Chondrocyte (in vitro differentiated cells): ENCODE results near the gene APEH. TPM values are rescaled to one million over a fixed set of nuclear protein-coding genes. Genes with fewer than 3 reads are reported as not detected.

Experiments
- DNase-seq: peaks from one replicate; pipeline ENCODE4 v3.0.0; 2021; ENCODE audit warnings: mixed read lengths, low spot score
- H3K27ac Mint-ChIP-seq: one replicate; pipeline ENCODE4 v1.8.0; 2021; ENCODE audit warnings: mild to moderate bottlenecking, moderate library complexity, mixed read lengths; ENCODE audit not compliant: unreplicated experiment
- H3K27me3 Mint-ChIP-seq: 2 replicates; pipeline ENCODE4 v1.8.0; 2021; ENCODE audit warnings: low read depth, mixed read lengths
- H3K36me3 Mint-ChIP-seq: 2 replicates; pipeline ENCODE4 v1.8.0; 2021; ENCODE audit warnings: low read depth, mixed read lengths
- H3K4me1 Mint-ChIP-seq: 2 replicates; pipeline ENCODE4 v1.8.0; 2021; ENCODE audit warnings: low read depth, mild to moderate bottlenecking, mixed read lengths
- H3K4me3 Mint-ChIP-seq: one replicate; pipeline ENCODE4 v1.8.0; 2021; ENCODE audit warnings: mild to moderate bottlenecking, moderate library complexity, mixed read lengths; ENCODE audit not compliant: unreplicated experiment
- H3K9me3 Mint-ChIP-seq: 2 replicates; pipeline ENCODE4 v1.8.0; 2021; ENCODE audit warnings: low read depth, mixed read lengths
- total RNA-seq: library from RNA; stranded (reverse); gene quantifications from 3 replicates; pipeline ENCODE4 v1.2.1, GENCODE V29; 2021
- TF ChIP-seq, protein P1 (sequence below): fragments of 200-600 bp; sonication (generic); IDR thresholded peaks from 2 replicates; pipeline ENCODE4 v1.5.0; 2021; ENCODE audit warnings: antibody characterized with exemption, mild to moderate bottlenecking, moderate library complexity

Gene APEH
- total RNA-seq, 1 donor from 2014 or later: 69.8 TPM

DNA sequence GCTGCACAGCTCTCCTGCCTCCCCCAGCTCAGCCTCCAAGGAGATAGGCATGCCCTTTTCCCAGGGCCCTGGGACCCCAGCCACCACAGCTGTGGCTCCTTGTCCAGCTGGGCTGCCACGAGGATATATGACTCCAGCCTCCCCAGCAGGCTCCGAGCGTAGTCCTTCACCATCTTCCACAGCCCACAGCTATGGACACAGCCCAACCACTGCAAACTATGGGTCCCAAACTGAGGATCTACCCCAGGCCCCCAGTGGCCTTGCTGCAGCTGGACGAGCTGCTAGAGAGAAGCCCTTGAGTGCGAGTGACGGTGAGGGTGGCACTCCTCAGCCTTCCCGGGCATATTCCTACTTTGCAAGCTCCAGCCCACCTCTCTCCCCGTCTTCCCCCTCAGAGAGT is 20.5 kb upstream of the APEH start:
- Mint-ChIP-seq H3K4me1 (no peaks in the 10 kb centered on the region), H3K9me3 (no peaks in the 10 kb centered on the region), H3K4me3 (no peak overlapping the region), H3K36me3 (peaks cover 1% of the 10 kb centered on the region), H3K27me3 (no peaks in the 10 kb centered on the region), H3K27ac (no peak overlapping the region)
- TF ChIP-seq, protein P1, sequence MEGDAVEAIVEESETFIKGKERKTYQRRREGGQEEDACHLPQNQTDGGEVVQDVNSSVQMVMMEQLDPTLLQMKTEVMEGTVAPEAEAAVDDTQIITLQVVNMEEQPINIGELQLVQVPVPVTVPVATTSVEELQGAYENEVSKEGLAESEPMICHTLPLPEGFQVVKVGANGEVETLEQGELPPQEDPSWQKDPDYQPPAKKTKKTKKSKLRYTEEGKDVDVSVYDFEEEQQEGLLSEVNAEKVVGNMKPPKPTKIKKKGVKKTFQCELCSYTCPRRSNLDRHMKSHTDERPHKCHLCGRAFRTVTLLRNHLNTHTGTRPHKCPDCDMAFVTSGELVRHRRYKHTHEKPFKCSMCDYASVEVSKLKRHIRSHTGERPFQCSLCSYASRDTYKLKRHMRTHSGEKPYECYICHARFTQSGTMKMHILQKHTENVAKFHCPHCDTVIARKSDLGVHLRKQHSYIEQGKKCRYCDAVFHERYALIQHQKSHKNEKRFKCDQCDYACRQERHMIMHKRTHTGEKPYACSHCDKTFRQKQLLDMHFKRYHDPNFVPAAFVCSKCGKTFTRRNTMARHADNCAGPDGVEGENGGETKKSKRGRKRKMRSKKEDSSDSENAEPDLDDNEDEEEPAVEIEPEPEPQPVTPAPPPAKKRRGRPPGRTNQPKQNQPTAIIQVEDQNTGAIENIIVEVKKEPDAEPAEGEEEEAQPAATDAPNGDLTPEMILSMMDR: no peak
- DNase-seq: no peak

- no peaks in the 10 kb centered on the region for H3K4me1 Mint-ChIP-seq
- peaks cover 1% of the 10 kb centered on the region for H3K36me3 Mint-ChIP-seq
- H3K4me3 Mint-ChIP-seq: no peak overlapping the region
- H3K27me3 Mint-ChIP-seq: peaks cover 2% of the 10 kb centered on the region
- no peak overlapping the region for H3K27ac Mint-ChIP-seq
- no peaks in the 10 kb centered on the region for H3K9me3 Mint-ChIP-seq
- TF ChIP-seq, protein P1: no peak
- no peak for DNase-seq
These were observed 19.9 kb upstream of the APEH start for GRCh38 chr3:49654176-49654825.

- no peak for DNase-seq
- peaks cover 1% of the 10 kb centered on the region for H3K36me3 Mint-ChIP-seq
- H3K4me1 Mint-ChIP-seq: no peaks in the 10 kb centered on the region
- peaks cover 2% of the 10 kb centered on the region for H3K27me3 Mint-ChIP-seq
- TF ChIP-seq, protein P1: no peak
- no peak overlapping the region for H3K27ac Mint-ChIP-seq
- no peaks in the 10 kb centered on the region for H3K9me3 Mint-ChIP-seq
- no peak overlapping the region for H3K4me3 Mint-ChIP-seq
These were observed 19.1 kb upstream of the APEH start for GRCh38 chr3:49654955-49655556.

DNA sequence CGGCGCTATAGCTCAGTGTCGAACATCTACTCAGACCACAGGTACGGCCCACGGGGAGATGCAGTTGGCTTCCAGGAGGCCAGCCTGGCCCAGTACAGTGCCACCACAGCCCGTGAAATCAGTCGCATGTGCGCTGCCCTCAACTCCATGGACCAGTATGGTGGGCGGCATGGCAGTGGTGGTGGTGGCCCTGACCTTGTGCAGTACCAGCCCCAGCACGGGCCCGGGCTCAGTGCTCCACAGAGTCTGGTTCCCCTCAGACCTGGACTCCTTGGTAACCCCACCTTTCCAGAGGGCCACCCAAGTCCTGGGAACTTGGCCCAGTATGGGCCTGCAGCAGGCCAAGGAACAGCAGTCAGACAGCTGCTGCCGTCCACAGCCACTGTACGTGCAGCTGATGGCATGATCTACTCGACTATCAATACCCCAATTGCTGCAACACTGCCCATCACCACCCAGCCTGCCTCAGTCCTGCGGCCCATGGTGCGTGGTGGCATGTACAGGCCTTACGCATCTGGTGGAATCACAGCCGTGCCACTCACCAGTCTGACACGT is 18.3 kb upstream of the APEH start:
- TF ChIP-seq, protein P1: no peak
- H3K27ac Mint-ChIP-seq: no peak overlapping the region
- DNase-seq: no peak

DNA sequence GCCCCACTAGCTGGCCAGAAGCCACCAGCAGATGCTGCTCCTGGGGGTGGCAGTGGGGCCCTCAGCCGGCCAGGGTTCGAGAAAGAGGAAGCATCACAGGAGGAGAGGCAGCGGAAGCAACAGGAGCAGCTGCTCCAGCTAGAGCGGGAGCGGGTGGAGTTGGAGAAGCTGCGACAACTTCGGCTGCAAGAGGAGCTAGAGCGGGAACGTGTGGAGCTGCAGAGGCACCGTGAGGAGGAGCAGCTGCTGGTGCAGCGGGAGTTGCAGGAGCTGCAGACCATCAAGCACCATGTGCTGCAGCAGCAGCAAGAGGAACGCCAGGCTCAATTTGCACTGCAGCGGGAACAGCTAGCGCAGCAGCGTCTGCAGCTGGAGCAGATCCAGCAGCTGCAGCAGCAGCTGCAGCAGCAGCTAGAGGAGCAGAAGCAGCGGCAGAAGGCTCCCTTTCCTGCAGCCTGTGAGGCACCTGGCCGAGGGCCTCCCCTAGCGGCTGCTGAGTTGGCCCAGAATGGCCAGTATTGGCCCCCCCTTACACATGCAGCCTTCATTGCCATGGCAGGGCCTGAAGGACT is 17.5 kb upstream of the APEH start:
- no peak for DNase-seq
- Mint-ChIP-seq H3K9me3 (no peaks in the 10 kb centered on the region), H3K27ac (no peak overlapping the region), H3K4me3 (no peak overlapping the region), H3K4me1 (no peaks in the 10 kb centered on the region), H3K27me3 (peaks cover 2% of the 10 kb centered on the region), H3K36me3 (peaks cover 1% of the 10 kb centered on the region)
- TF ChIP-seq, protein P1: peak; percentile 29

More for the DNA sequence above, 18.3 kb upstream of the APEH start:
- H3K36me3 Mint-ChIP-seq: peaks cover 1% of the 10 kb centered on the region
- peaks cover 2% of the 10 kb centered on the region for H3K27me3 Mint-ChIP-seq
- no peak overlapping the region for H3K4me3 Mint-ChIP-seq
- no peaks in the 10 kb centered on the region for H3K4me1 Mint-ChIP-seq
- H3K9me3 Mint-ChIP-seq: no peaks in the 10 kb centered on the region
